Activated CD8-positive, alpha-beta memory T cell treated with anti-CD3 and anti-CD28 coated beads, Interleukin-2, amount 50 U/mL, for 48 hours (primary cell): ENCODE results near the gene MAP1LC3B2.
"Not testable (repeated sequence)": the region's sequence is repeated elsewhere in the genome, so short reads cannot be mapped to it uniquely, and the experiment has no call there.

Experiments
- DNase-seq: peaks from one replicate; pipeline ENCODE4 v3.0.0-alpha.2; 2020

MAP1LC3B2 gene

GRCh38 chr12:116561181-116561821 lies 2.1 kb downstream of the MAP1LC3B2 start:
- no peak for DNase-seq

- DNase-seq: no peak
Observed at GRCh38 chr12:116562090-116562489, 2.9 kb downstream of the MAP1LC3B2 start.

- DNase-seq: no peak
Observed at GRCh38 chr12:116563262-116563661, 4.1 kb downstream of the MAP1LC3B2 start.

- no peak for DNase-seq
Observed at GRCh38 chr12:116564080-116564479, 4.9 kb downstream of the MAP1LC3B2 start.

- DNase-seq: not testable (repeated sequence)
Observed at GRCh38 chr12:116565221-116565620, 6.0 kb downstream of the MAP1LC3B2 start.

- DNase-seq: no peak
Observed at GRCh38 chr12:116565963-116566362, 6.8 kb downstream of the MAP1LC3B2 start.

GRCh38 chr12:116568203-116568602 lies 9.0 kb downstream of the MAP1LC3B2 start:
- no peak for DNase-seq

GRCh38 chr12:116571089-116571488 lies 11.9 kb downstream of the MAP1LC3B2 start:
- no peak for DNase-seq

- no peak for DNase-seq
Observed at GRCh38 chr12:116573776-116574175, 14.6 kb downstream of the MAP1LC3B2 start.

- not testable (repeated sequence) for DNase-seq
Observed at GRCh38 chr12:116575754-116576153, 16.6 kb downstream of the MAP1LC3B2 start.

GRCh38 chr12:116577154-116577561 lies 18.0 kb downstream of the MAP1LC3B2 start:
- no peak for DNase-seq

- DNase-seq: no peak
Observed at GRCh38 chr12:116578051-116578450, 18.9 kb downstream of the MAP1LC3B2 start.

GRCh38 chr12:116582610-116583009 lies 23.4 kb downstream of the MAP1LC3B2 start:
- no peak for DNase-seq

GRCh38 chr12:116583129-116583694 lies 24.0 kb downstream of the MAP1LC3B2 start:
- DNase-seq: no peak

- no peak for DNase-seq
Observed at GRCh38 chr12:116587270-116587669, 28.1 kb downstream of the MAP1LC3B2 start.

- no peak for DNase-seq
Observed at GRCh38 chr12:116588390-116589028, 29.3 kb downstream of the MAP1LC3B2 start.

- no peak for DNase-seq
Observed at GRCh38 chr12:116589581-116589980, 30.4 kb downstream of the MAP1LC3B2 start.

GRCh38 chr12:116590561-116590960 lies 31.4 kb downstream of the MAP1LC3B2 start:
- DNase-seq: no peak

- no peak for DNase-seq
Observed at GRCh38 chr12:116591855-116592637, 32.9 kb downstream of the MAP1LC3B2 start.

- no peak for DNase-seq
Observed at GRCh38 chr12:116592731-116593130, 33.5 kb downstream of the MAP1LC3B2 start.

- DNase-seq: peak; percentile 60
Observed at GRCh38 chr12:116594325-116595038, 35.3 kb downstream of the MAP1LC3B2 start.

- DNase-seq: no peak
Observed at GRCh38 chr12:116595186-116595585, 36.0 kb downstream of the MAP1LC3B2 start.

GRCh38 chr12:116595672-116596071 lies 36.5 kb downstream of the MAP1LC3B2 start:
- DNase-seq: no peak
